Thymus (tissue), 11 donors: ENCODE results near the gene TMEM14A. TPM values are rescaled to one million over a fixed set of nuclear protein-coding genes. Genes with fewer than 3 reads are reported as not detected.

Experiments used
- DNase-seq, 9 donors: peaks; one replicate each; pipeline ENCODE4 v3.0.0-alpha.2; 2013; ENCODE audit warnings: low spot score in 9 of 9, low read depth in 6 of 9, missing footprints in 1 of 9
- H3K27ac ChIP-seq, 2 donors: one replicate each; pipeline ENCODE4 v1.5.1; 2013; ENCODE audit warnings: control low read depth in 1 of 2, low read depth in 1 of 2, low read length in 1 of 2, mild to moderate bottlenecking in 1 of 2, moderate library complexity in 1 of 2
- H3K27me3 ChIP-seq, 2 donors: one replicate each; pipeline ENCODE4 v1.5.1; 2013; ENCODE audit warnings: low read length in 1 of 2; ENCODE audit not compliant: control insufficient read depth in 2 of 2, insufficient read depth in 1 of 2
- H3K36me3 ChIP-seq, 2 donors: one replicate each; pipeline ENCODE4 v1.5.1; 2013; ENCODE audit warnings: low read length in 1 of 2, mild to moderate bottlenecking in 1 of 2, moderate library complexity in 1 of 2; ENCODE audit not compliant: control insufficient read depth in 2 of 2, insufficient read depth in 2 of 2
- H3K4me1 ChIP-seq, 2 donors: one replicate each; pipeline ENCODE4 v1.5.1; 2013; ENCODE audit warnings: low read length in 2 of 2; ENCODE audit not compliant: control insufficient read depth in 2 of 2, insufficient read depth in 2 of 2
- H3K4me3 ChIP-seq, 2 donors: one replicate each; pipeline ENCODE4 v1.5.1; 2013; ENCODE audit warnings: low read length in 2 of 2, control low read depth in 1 of 2, mild to moderate bottlenecking in 1 of 2
- H3K9me3 ChIP-seq, 2 donors: one replicate each; pipeline ENCODE4 v1.5.1; 2013; ENCODE audit warnings: low read length in 1 of 2, mild to moderate bottlenecking in 1 of 2; ENCODE audit not compliant: control insufficient read depth in 2 of 2, insufficient read depth in 1 of 2
- WGBS: extraction: QIAGEN DNeasy Blood & Tissue Kit; methylation state at CpG from one replicate; pipeline ENCODE4 v1.1.7; 2013; 5-methylcytosine and 5-hydroxymethylcytosine counted together
- polyA plus RNA-seq: library from polyadenylated mRNA; stranded (reverse); fragments of 200-250 nt; gene quantifications from one replicate; pipeline ENCODE4 v1.2.3, GENCODE V29; 2013
- total RNA-seq: library from RNA; stranded (reverse); fragments of 120-200 nt; gene quantifications from one replicate; pipeline ENCODE4 v1.2.4, GENCODE V29; 2013
- donor health status: healthy.

TMEM14A gene
- total and polyA plus RNA-seq, 2 donors, result 15.1 to 25.1 TPM

- 81% methylated on average over 11 of the region's 11 CpGs for WGBS
- no peak overlapping the region for H3K27ac ChIP-seq
- DNase-seq, result no peak
These were observed 30.7 kb upstream of the TMEM14A start for GRCh38 chr6:52640170-52640569.

GRCh38 chr6:52640916-52641315 is 30.0 kb upstream of the TMEM14A start:
- DNase-seq, result no peak
- H3K4me1 ChIP-seq, result no peaks in the 10 kb centered on the region
- H3K27me3 ChIP-seq, result no peaks in the 10 kb centered on the region
- H3K9me3 ChIP-seq, result peaks cover 0 to 2% of the 10 kb centered on the region in 2 donors
- no peak overlapping the region for H3K4me3 ChIP-seq
- H3K27ac ChIP-seq, result no peak overlapping the region
- no peaks in the 10 kb centered on the region for H3K36me3 ChIP-seq
- 94% methylated on average over 5 of the region's 5 CpGs for WGBS

More at GRCh38 chr6:52640170-52640569, 30.7 kb upstream of the TMEM14A start:
- peaks cover 0 to 2% of the 10 kb centered on the region in 2 donors for H3K9me3 ChIP-seq
- no peaks in the 10 kb centered on the region for H3K27me3 ChIP-seq
- H3K36me3 ChIP-seq, result no peaks in the 10 kb centered on the region
- no peaks in the 10 kb centered on the region for H3K4me1 ChIP-seq
- H3K4me3 ChIP-seq, result no peak overlapping the region

- Histone ChIP-seq H3K27me3 (no peaks in the 10 kb centered on the region), H3K27ac (no peak overlapping the region), H3K9me3 (peaks cover 0 to 2% of the 10 kb centered on the region in 2 donors), H3K4me3 (no peak overlapping the region), H3K4me1 (no peaks in the 10 kb centered on the region), H3K36me3 (no peaks in the 10 kb centered on the region)
- DNase-seq, result no peak
These were observed 29.5 kb upstream of the TMEM14A start for GRCh38 chr6:52641388-52641787.

GRCh38 chr6:52641826-52642225 is 29.1 kb upstream of the TMEM14A start:
- Histone ChIP-seq H3K4me3 (no peak overlapping the region), H3K27ac (no peak overlapping the region), H3K4me1 (no peaks in the 10 kb centered on the region), H3K36me3 (no peaks in the 10 kb centered on the region), H3K9me3 (peaks cover 0 to 2% of the 10 kb centered on the region in 2 donors), H3K27me3 (no peaks in the 10 kb centered on the region)
- 26% methylated on average over 3 of the region's 3 CpGs for WGBS
- no peak for DNase-seq

GRCh38 chr6:52642368-52642767 is 28.5 kb upstream of the TMEM14A start:
- peaks cover 0 to 2% of the 10 kb centered on the region in 2 donors for H3K9me3 ChIP-seq
- no peak overlapping the region for H3K27ac ChIP-seq
- H3K4me1 ChIP-seq, result no peaks in the 10 kb centered on the region
- H3K4me3 ChIP-seq, result no peak overlapping the region
- no peaks in the 10 kb centered on the region for H3K27me3 ChIP-seq
- DNase-seq, result no peak
- 95% methylated on average over 2 of the region's 2 CpGs for WGBS
- H3K36me3 ChIP-seq, result no peaks in the 10 kb centered on the region

GRCh38 chr6:52643158-52643557 is 27.8 kb upstream of the TMEM14A start:
- Histone ChIP-seq H3K4me3 (no peak overlapping the region), H3K27me3 (no peaks in the 10 kb centered on the region), H3K36me3 (no peaks in the 10 kb centered on the region), H3K4me1 (no peaks in the 10 kb centered on the region), H3K9me3 (peaks cover 0 to 2% of the 10 kb centered on the region in 2 donors), H3K27ac (no peak overlapping the region)
- 95% methylated on average over 3 of the region's 3 CpGs for WGBS
- DNase-seq, result no peak

GRCh38 chr6:52644253-52644652 is 26.7 kb upstream of the TMEM14A start:
- DNase-seq, result no peak

GRCh38 chr6:52645976-52646375 is 24.9 kb upstream of the TMEM14A start:
- H3K4me1 ChIP-seq, result no peaks in the 10 kb centered on the region
- no peak for DNase-seq

More at GRCh38 chr6:52644253-52644652, 26.7 kb upstream of the TMEM14A start:
- Histone ChIP-seq H3K27me3 (no peaks in the 10 kb centered on the region), H3K4me3 (no peak overlapping the region), H3K9me3 (peaks cover 0 to 2% of the 10 kb centered on the region in 2 donors), H3K27ac (no peak overlapping the region), H3K36me3 (no peaks in the 10 kb centered on the region), H3K4me1 (no peaks in the 10 kb centered on the region)
- 88% methylated on average over 4 of the region's 4 CpGs for WGBS

GRCh38 chr6:52647199-52647598 is 23.7 kb upstream of the TMEM14A start:
- Histone ChIP-seq H3K4me1 (no peaks in the 10 kb centered on the region), H3K4me3 (no peak overlapping the region), H3K9me3 (no peaks in the 10 kb centered on the region), H3K27ac (no peak overlapping the region), H3K36me3 (no peaks in the 10 kb centered on the region), H3K27me3 (no peaks in the 10 kb centered on the region)
- WGBS, result 96% methylated on average over 3 of the region's 3 CpGs
- no peak for DNase-seq

More at GRCh38 chr6:52645976-52646375, 24.9 kb upstream of the TMEM14A start:
- no peak overlapping the region for H3K4me3 ChIP-seq
- no peaks in the 10 kb centered on the region for H3K27me3 ChIP-seq
- H3K36me3 ChIP-seq, result no peaks in the 10 kb centered on the region
- WGBS, result 96% methylated on average over 4 of the region's 4 CpGs
- no peak overlapping the region for H3K27ac ChIP-seq
- no peaks in the 10 kb centered on the region for H3K9me3 ChIP-seq
